ACC112 (cell line): ENCODE data around the gene SLAMF7.
"Not testable (repeated sequence)": the region's sequence is repeated elsewhere in the genome, so short reads cannot be mapped to it uniquely, and the experiment has no call there.

Experiments
- H2AFZ ChIP-seq: fragments of 200-600 bp; sonication (generic); one replicate; pipeline ENCODE4 v1.6.0; 2017; ENCODE audit warnings: antibody characterized with exemption, low read length; ENCODE audit not compliant: unreplicated experiment
- H3K27ac ChIP-seq: fragments of 200-600 bp; sonication (generic); 2 replicates; pipeline ENCODE4 v1.5.1; 2014; ENCODE audit warnings: low read depth, mild to moderate bottlenecking, antibody characterized with exemption, low read length, moderate library complexity
- H3K27me3 ChIP-seq: fragments of 200-600 bp; sonication (generic); 2 replicates; pipeline ENCODE4 v1.6.1; 2014; ENCODE audit warnings: mild to moderate bottlenecking, antibody characterized with exemption, low read length, moderate library complexity, mixed read lengths; ENCODE audit not compliant: insufficient read depth
- H3K36me3 ChIP-seq: fragments of 200-600 bp; sonication (generic); 2 replicates; pipeline ENCODE4 v1.6.1; 2016; ENCODE audit warnings: mild to moderate bottlenecking, antibody characterized with exemption, low read length, moderate library complexity, mixed read lengths; ENCODE audit not compliant: insufficient read depth
- H3K4me1 ChIP-seq: fragments of 200-600 bp; sonication (generic); one replicate; pipeline ENCODE4 v1.6.1; 2016; ENCODE audit warnings: low read length, mixed read lengths; ENCODE audit not compliant: insufficient read depth, unreplicated experiment, control insufficient read depth
- H3K4me3 ChIP-seq: fragments of 200-600 bp; sonication (generic); 2 replicates; pipeline ENCODE4 v1.5.1; 2014; ENCODE audit warnings: mild to moderate bottlenecking, low read depth, low read length
- H3K79me2 ChIP-seq: fragments of 200-600 bp; sonication (generic); one replicate; pipeline ENCODE4 v1.6.0; 2016; ENCODE audit warnings: low read length; ENCODE audit not compliant: control insufficient read depth, unreplicated experiment, insufficient read depth

SLAMF7 gene

GRCh38 chr1:160710517-160711252 lies 28.4 kb upstream of the SLAMF7 start:
- Histone ChIP-seq H3K79me2 (no peaks in the 10 kb centered on the region), H3K27ac (no peak overlapping the region), H3K4me1 (no peaks in the 10 kb centered on the region), H3K4me3 (no peak overlapping the region), H2AFZ (no peak overlapping the region), H3K27me3 (peaks cover 54% of the 10 kb centered on the region), H3K36me3 (no peaks in the 10 kb centered on the region)

- H3K27ac ChIP-seq = no peak overlapping the region
- no peaks in the 10 kb centered on the region for H3K36me3 ChIP-seq
- no peaks in the 10 kb centered on the region for H3K79me2 ChIP-seq
- H3K27me3 ChIP-seq = peaks cover 59% of the 10 kb centered on the region
- H3K4me3 ChIP-seq = no peak overlapping the region
- H3K4me1 ChIP-seq = no peaks in the 10 kb centered on the region
- H2AFZ ChIP-seq = no peak overlapping the region
These were observed 27.8 kb upstream of the SLAMF7 start for GRCh38 chr1:160711276-160711601.

GRCh38 chr1:160711602-160712311 lies 27.3 kb upstream of the SLAMF7 start, which contains the start of gene CD48:
Gene CD48, minus strand, starts transcription at chr1:160711822. Its CDS starts 59 bp downstream, at chr1:160711763.
- no peaks in the 10 kb centered on the region for H3K4me1 ChIP-seq
- H3K27ac ChIP-seq = no peak within 1 kb of the TSS
- peaks cover 59% of the 10 kb centered on the region for H3K27me3 ChIP-seq
- no peak within 1 kb of the TSS for H2AFZ ChIP-seq
- no peaks in the 10 kb centered on the region for H3K36me3 ChIP-seq
- H3K79me2 ChIP-seq = no peaks in the 10 kb centered on the region
- no peak within 1 kb of the TSS for H3K4me3 ChIP-seq

- H2AFZ ChIP-seq, H3K79me2 ChIP-seq, H3K36me3 ChIP-seq, H3K27ac ChIP-seq, H3K4me3 ChIP-seq, H3K4me1 ChIP-seq: not testable (repeated sequence)
- peaks cover 60% of the 10 kb centered on the region for H3K27me3 ChIP-seq
These were observed 26.4 kb upstream of the SLAMF7 start for GRCh38 chr1:160712525-160713080.

GRCh38 chr1:160713161-160713560 lies 25.9 kb upstream of the SLAMF7 start:
- Histone ChIP-seq H3K36me3 (no peaks in the 10 kb centered on the region), H2AFZ (no peak overlapping the region), H3K27ac (no peak overlapping the region), H3K4me1 (no peaks in the 10 kb centered on the region), H3K27me3 (peaks cover 60% of the 10 kb centered on the region), H3K4me3 (no peak overlapping the region), H3K79me2 (no peaks in the 10 kb centered on the region)

GRCh38 chr1:160714034-160714648 lies 24.9 kb upstream of the SLAMF7 start:
- not testable (repeated sequence) for H2AFZ ChIP-seq, H3K36me3 ChIP-seq, H3K79me2 ChIP-seq, H3K4me1 ChIP-seq, H3K4me3 ChIP-seq, H3K27ac ChIP-seq
- H3K27me3 ChIP-seq = peaks cover 64% of the 10 kb centered on the region

GRCh38 chr1:160716013-160716412 lies 23.0 kb upstream of the SLAMF7 start:
- Histone ChIP-seq H2AFZ (no peak overlapping the region), H3K27me3 (peaks cover 53% of the 10 kb centered on the region), H3K4me1 (no peaks in the 10 kb centered on the region), H3K79me2 (no peaks in the 10 kb centered on the region), H3K4me3 (no peak overlapping the region), H3K36me3 (no peaks in the 10 kb centered on the region), H3K27ac (no peak overlapping the region)

- Histone ChIP-seq H3K4me3 (no peak overlapping the region), H2AFZ (no peak overlapping the region), H3K27me3 (peaks cover 46% of the 10 kb centered on the region), H3K79me2 (no peaks in the 10 kb centered on the region), H3K27ac (no peak overlapping the region), H3K4me1 (no peaks in the 10 kb centered on the region), H3K36me3 (no peaks in the 10 kb centered on the region)
These were observed 21.7 kb upstream of the SLAMF7 start for GRCh38 chr1:160717306-160717705.

- Histone ChIP-seq H3K4me3 (no peak overlapping the region), H3K27ac (no peak overlapping the region), H3K79me2 (no peaks in the 10 kb centered on the region), H2AFZ (no peak overlapping the region), H3K4me1 (no peaks in the 10 kb centered on the region), H3K36me3 (no peaks in the 10 kb centered on the region), H3K27me3 (peaks cover 48% of the 10 kb centered on the region)
These were observed 20.8 kb upstream of the SLAMF7 start for GRCh38 chr1:160718210-160718609.

- H3K27ac ChIP-seq = no peak overlapping the region
These were observed 18.5 kb upstream of the SLAMF7 start for GRCh38 chr1:160720356-160721085.

More at GRCh38 chr1:160720356-160721085, 18.5 kb upstream of the SLAMF7 start:
- H3K4me3 ChIP-seq = no peak overlapping the region
- H3K4me1 ChIP-seq = no peaks in the 10 kb centered on the region
- no peak overlapping the region for H2AFZ ChIP-seq
- no peaks in the 10 kb centered on the region for H3K79me2 ChIP-seq
- H3K36me3 ChIP-seq = no peaks in the 10 kb centered on the region
- peaks cover 41% of the 10 kb centered on the region for H3K27me3 ChIP-seq
